Dedifferentiated amniotic fluid mesenchymal stem cell (primary cell): Measurements from ENCODE around the gene FBN1.
A peak's percentile ranks its signal among the peaks of the same experiment; 100 is the strongest.

ENCODE experiments used
- DNase-seq: peaks from one replicate; pipeline ENCODE4 v3.0.0-alpha.2; 2016; ENCODE audit errors: extremely low spot score

FBN1 gene

GRCh38 chr15:48400086-48400485 lies 245.4 kb downstream of the FBN1 start:
- DNase-seq: peak; percentile 64

GRCh38 chr15:48397841-48398240 lies 247.7 kb downstream of the FBN1 start:
- DNase-seq: no peak

DNA sequence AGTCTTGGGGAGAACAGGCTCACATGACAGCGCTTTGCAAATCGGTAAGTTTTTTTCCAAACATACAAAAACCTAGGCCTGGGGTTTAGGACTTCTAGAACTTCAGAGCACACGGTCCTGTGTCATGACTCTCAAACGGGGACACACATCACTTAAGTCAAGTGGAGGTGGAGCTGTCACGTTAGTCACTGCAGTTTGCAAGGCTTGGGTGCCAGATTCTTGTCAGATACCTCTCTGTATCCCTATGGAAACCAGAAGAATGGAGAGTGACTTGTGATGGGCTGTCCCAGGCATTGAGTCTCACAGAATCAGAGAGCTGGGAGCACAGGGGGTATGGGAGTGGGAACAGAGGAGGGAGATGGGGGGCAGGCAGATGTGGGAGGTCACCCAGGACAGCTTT lies 249.5 kb downstream of the FBN1 start:
- DNase-seq: no peak

DNA sequence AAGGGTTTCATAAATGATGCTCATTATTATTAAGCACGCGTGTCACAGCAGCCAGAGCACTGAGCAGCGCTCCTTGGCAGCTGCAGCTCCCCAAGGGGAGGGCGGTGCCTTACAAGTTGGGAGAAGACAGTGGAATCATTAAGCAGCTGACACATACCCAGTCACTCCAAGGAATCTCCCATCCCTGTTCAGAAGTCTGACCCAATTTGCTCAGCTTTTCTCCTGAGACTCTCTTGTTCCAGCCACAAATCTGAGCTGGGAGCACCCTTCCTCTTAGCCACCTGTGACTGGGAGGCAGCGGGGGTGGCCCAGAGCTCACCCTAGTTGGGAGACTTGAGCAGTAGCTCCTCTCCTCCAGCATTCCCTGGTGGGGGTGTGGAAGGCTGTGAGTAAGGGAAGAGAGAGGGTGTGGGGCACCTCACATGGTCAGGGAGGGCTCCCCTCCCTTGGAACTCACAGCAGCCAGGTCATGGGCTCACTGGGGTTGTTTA lies 249.9 kb downstream of the FBN1 start:
- DNase-seq: peak; percentile 39

- DNase-seq: no peak
These were observed 250.5 kb downstream of the FBN1 start for GRCh38 chr15:48394970-48395369.

DNA sequence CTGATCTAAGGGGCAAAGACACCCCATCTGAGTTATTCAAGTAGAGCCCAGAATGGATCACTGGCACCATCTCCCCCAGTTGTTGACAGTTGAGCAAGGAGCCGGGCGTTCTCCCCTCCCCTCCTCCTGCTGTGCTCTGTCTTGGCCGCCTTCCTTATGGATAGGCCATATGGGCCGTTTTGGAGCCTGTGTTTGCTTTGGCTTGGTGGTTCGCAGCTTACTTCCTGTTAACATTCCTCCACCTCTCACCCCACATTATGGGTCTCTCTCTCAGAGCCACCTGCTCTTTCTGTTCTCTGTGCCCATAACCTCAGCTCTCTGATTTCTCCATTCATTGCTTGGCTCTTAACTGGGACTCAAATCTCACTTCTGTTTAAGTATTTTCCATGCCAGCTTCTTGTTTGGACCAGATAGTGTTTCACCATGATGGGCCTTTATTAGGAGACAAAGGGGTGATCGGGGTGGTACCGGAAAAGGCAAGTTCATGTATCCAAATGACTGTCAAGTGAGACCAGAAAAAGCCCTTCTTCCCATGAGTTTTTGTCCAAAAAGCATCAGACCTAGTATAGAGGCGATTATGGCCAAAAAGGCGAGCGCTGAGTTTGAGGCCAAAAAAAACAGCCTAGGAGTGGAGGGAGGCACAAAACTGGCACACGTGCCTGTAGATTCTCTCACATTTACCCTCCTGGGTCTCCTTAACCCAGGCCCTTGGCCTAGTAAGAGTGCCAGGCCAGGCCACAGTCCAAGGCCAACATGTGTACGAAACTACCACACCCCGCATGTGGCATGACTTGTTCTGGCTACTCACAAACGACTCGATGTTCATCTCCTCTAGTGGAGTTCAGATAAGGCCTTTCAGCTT lies 251.6 kb downstream of the FBN1 start:
- DNase-seq: no peak

- no peak for DNase-seq
These were observed 253.2 kb downstream of the FBN1 start for GRCh38 chr15:48392356-48392755.

GRCh38 chr15:48391950-48392349 lies 253.6 kb downstream of the FBN1 start:
- DNase-seq: no peak

DNA sequence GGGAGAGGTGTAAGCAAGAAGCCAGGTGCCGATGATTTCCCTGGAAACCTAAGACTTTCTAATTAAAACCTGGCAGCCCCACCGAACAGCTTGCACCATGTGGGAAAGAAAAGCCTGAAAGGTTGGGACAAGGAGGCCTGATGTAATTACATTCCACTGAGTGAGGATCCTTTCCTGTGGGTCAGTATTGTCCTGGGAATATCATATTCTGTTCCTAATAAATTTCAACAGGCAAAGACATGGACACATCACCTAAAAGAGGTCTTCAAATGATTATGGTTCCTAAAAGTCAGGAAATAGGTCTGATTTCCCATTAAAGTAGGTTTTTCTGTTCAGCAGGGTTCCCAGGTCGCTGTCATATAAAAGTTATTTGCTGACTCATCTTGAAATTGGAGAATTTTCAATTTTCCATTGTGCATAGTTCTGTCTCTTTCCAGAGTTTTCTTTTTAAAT lies 255.8 kb downstream of the FBN1 start:
- peak; percentile 59 for DNase-seq

GRCh38 chr15:48388910-48389309 lies 256.6 kb downstream of the FBN1 start:
- no peak for DNase-seq

DNA sequence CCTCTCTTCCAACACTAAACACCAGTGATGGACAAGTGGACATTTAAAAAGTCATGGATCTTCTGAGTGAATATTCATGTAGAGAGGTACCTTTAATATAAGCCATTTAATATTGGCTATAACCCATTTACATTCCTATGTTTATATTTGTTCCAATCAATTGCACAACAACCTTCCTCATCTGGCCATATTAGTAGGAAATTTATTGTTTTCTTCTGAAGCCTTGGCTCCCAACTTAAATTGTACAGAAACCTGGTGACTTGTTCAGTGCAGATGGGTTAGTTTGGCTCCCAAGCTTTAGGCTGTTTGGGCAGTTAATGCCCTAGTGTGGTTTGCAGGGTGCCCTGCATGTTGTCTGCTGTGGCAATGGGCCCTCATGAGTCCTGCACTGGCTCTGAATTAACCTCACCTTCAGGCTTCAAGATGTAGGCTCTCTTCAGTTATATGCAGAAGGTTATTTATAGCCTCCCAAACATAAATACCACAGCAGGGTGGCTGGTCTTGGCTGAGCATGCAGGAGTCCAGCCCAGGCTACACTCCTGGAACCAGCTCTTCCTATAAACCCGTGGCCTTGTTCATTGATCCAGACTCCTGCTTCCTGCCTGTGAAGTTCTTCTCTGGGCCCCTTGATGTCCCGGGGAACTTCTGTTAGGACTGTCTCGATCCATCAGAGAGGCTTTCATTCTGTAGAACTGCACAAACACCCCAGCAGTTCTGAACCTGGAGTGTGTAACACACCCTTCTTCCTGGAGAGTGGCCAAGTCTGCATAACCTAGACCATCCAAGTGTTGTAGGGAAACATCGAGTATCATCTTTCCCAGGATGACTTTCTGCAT lies 257.3 kb downstream of the FBN1 start:
- no peak for DNase-seq

- peak; percentile 89 for DNase-seq
These were observed 260.3 kb downstream of the FBN1 start for GRCh38 chr15:48385031-48385830.

DNA sequence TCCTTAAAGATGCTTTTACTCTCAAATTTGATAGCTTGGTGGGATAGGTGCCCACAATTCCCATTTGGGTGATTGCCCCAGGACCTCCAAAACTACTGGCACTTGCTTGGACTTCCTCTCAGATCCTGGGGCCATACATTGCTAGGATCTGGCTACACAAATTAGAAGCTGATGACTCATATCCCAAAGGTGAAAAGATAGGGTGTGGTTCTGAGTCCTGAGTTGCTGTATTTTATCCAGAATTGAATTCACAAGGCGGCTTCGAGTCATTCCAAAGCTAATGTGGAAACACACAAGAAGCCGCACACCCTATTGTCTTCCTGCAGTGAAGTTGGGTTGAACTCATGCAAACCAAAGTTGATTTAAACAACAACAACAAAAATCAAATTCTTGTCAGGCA lies 260.9 kb downstream of the FBN1 start:
- no peak for DNase-seq

- no peak for DNase-seq
These were observed 262.5 kb downstream of the FBN1 start for GRCh38 chr15:48383031-48383430.

DNA sequence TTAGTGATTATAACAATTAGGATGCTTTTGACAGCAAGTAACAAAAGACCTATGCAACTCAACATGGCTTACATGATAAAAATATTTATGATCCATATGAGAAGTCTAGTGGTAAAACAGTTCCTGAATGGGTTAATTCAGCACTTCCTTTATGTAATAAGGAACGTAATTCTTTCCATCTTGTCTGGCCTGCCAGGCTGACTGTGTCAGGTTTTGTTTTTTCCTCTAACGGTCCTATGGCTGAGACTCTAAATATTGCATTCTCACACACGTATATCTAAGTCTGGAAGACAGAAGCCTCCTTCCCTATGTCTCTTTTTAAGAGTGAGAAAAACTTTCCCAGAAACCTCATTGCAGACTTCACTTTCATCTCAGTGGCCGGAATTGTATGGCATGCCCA lies 263.6 kb downstream of the FBN1 start:
- no peak for DNase-seq

DNA sequence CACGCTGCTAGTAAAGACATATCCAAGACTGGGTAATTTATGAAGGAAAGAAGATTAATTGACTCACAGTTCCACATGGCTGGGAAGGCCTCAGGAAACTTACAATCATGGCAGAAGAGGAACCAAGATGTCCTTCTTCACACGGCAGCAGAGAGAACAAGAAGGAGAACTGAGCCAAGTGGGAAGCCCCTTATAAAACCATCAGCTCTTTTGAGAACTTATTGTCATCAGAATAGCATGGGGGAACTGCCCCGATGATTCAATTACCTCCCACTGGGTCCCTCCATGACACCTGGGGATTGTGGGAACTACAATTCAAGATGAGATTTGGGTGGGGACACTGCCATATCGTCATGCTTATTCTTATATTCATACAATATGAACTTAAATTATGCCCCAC lies 265.3 kb downstream of the FBN1 start:
- DNase-seq: no peak

DNA sequence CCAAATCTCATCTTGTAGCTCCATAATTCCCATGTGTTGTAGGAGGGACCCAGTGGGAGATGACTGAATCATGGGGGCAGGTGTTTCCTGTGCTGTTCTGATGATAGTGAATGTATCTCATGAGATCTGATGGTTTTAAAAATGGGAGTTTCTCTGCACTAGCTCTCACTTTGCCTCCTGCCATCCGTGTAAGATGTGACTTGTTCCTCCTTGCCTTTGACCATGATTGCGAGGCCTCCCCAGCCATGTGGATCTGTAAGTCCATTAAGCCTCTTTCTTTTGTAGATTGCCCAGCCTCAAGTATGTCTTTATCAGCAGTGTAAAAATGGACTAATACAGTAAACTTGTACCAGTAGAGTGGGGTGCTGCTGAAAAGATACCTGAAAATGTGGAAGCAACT lies 269.7 kb downstream of the FBN1 start:
- DNase-seq: no peak

DNA sequence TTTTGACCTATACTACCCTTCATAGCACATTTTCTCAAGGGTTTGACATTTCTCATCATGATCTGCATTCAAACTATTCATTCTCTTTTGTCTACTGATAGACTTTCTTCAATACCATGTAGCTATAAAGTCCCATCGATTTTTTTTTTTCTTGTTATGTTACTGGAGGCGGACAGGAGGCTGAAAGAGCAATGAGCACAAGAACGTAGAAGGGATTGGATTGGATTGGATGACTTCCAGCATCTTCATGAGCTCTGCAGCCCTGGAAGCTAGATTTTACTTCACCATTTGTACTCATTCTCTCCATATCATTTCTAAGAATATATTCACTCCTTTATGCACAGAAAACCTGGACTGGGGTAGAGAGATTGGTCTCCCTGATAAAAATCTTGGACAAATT lies 271.0 kb downstream of the FBN1 start:
- DNase-seq: no peak

GRCh38 chr15:48373821-48374451 lies 271.6 kb downstream of the FBN1 start:
- peak; percentile 66 for DNase-seq

DNA sequence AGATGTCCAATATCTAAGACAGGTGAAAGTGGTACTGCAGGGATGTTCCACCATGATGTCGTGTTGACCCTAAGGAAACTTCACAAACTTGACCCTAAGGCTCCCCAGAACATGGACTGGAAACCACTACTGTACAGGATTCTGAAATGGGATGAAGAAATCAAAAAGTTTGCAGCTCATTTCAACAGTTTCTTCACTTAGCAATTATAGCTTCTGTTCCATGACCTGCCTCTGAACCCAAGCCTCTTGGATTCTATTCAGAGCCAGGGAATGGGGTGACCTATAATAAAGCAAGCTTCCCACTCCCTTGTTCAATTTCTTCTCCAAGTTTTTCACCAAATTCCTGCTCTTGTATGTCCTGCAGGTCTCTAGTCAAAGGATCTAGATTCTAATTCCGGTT lies 273.5 kb downstream of the FBN1 start:
- DNase-seq: no peak

DNA sequence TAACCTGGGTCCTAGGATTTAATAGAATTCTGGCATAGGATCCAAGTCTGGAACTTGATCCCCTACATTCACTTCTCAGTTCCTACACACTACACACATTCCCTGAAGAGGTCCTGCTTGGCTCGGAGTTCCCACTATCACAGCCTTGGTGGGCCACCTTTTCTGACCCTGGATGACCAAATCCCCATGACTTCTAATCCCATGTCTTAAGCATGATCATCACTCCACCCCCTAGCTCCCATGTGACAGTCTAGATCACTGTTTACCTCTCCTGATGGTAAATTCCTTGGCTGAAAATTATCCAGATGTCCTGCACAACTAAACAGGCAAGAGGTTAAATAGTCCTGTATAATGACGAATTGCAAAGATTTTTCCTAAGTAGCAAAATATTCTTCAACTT lies 274.0 kb downstream of the FBN1 start:
- DNase-seq: no peak
